LNCaP clone FGC (cell line): Measurements from ENCODE around the gene GNGT1.

Experiments
- DNase-seq: peaks from one replicate; pipeline ENCODE4 v3.0.0-alpha.2; 2011; ENCODE audit warnings: low read depth
- H3K4me3 ChIP-seq: 2 replicates; pipeline ENCODE4 v1.5.1; 2011; ENCODE audit warnings: mild to moderate bottlenecking, low read depth, low read length, control low read depth
- CTCF ChIP-seq: IDR thresholded peaks from 2 replicates; pipeline ENCODE4 v1.5.1; 2012; ENCODE audit warnings: mild to moderate bottlenecking; ENCODE audit not compliant: control insufficient read depth, insufficient read depth; ENCODE audit errors: extremely low read depth

Gene GNGT1

GRCh38 chr7:93927585-93927984 lies 21.2 kb downstream of the GNGT1 start:
- no peak overlapping the region for H3K4me3 ChIP-seq
- DNase-seq: no peak
- no peak for TF ChIP-seq CTCF

- DNase-seq: no peak
- no peak overlapping the region for H3K4me3 ChIP-seq
- no peak for TF ChIP-seq CTCF
Observed at GRCh38 chr7:93931655-93932054, 25.3 kb downstream of the GNGT1 start.

GRCh38 chr7:93933156-93933555 lies 26.8 kb downstream of the GNGT1 start:
- no peak for DNase-seq
- no peak for TF ChIP-seq CTCF
- H3K4me3 ChIP-seq: no peak overlapping the region

GRCh38 chr7:93935102-93935501 lies 28.7 kb downstream of the GNGT1 start:
- H3K4me3 ChIP-seq: no peak overlapping the region
- TF ChIP-seq CTCF: no peak
- no peak for DNase-seq

GRCh38 chr7:93937818-93938217 lies 31.5 kb downstream of the GNGT1 start:
- no peak for DNase-seq
- H3K4me3 ChIP-seq: no peak overlapping the region
- no peak for TF ChIP-seq CTCF

- no peak overlapping the region for H3K4me3 ChIP-seq
- TF ChIP-seq CTCF: no peak
- DNase-seq: no peak
Observed at GRCh38 chr7:93938293-93938692, 31.9 kb downstream of the GNGT1 start.

GRCh38 chr7:93941945-93942344 lies 35.6 kb downstream of the GNGT1 start:
- no peak overlapping the region for H3K4me3 ChIP-seq
- DNase-seq: no peak
- no peak for TF ChIP-seq CTCF
